ENCODE data around the gene SNX11.

SNX11 gene

DNA sequence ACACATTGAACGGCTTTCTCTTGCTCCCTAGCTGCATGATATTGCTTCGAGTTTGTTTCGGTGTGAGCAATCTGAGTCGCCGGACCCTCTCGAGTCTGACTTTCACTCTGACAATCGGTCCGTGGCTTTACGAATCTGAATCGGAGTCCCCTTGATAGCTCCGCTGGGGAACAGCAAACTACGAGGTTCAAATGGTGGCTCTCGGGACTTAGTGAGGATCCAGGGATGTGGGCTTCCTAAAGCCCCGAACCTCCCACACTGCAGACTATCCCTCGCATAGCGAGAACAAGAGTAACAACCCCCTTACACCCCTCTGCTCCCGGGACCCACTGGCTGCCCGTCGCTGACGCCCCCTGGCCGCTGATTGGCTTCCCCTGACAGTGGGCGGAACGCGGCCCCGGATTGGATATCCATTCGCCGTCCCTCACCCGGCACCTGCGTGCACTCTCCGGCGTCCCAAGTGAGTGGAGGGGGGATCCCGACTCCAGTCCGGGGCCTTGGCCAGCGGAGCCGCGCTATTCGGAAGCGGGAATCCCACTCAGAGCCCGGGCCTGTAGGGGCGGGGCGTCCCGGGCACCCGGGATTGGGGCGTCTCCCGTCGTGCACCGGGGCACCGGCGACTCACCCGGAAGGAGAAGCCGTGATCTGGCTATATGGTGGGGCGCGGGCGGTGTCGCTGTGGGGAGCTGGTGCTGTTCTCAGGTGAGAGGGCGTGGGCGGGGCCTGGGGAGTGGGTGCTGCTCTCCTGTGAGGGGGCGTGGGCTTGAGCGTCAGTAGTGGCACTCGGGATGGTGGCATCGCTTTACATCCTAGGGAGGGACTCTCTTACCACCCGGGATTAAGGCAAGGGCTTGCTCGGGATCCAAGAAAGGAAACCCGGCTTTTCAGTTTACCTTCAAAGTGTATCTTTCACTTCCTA lies at the start of gene SNX11 (continued):
- TF ChIP-seq ZEB2 (tag by site-specific recombination; IDR thresholded peaks at IDR 0.05) (peak; percentile 94), REST (tag by site-specific recombination; IDR thresholded peaks at IDR 0.05) (no peak), ZSCAN16 (tag by site-specific recombination; IDR thresholded peaks at IDR 0.05) (no peak), ZNF146 (tag by site-specific recombination; IDR thresholded peaks at IDR 0.05) (no peak), ZNF830 (tag by site-specific recombination; IDR thresholded peaks at IDR 0.05; ENCODE audit: low read depth) (no peak), ZNF488 (tag by site-specific recombination; IDR thresholded peaks at IDR 0.05) (no peak), ZNF341 (tag by site-specific recombination; IDR thresholded peaks at IDR 0.05; ENCODE audit: low read depth) (peak; percentile 80), HOXC10 (CRISPR knock-in tag; IDR thresholded peaks at IDR 0.05) (no peak), ZBTB49 (tag by site-specific recombination; IDR thresholded peaks at IDR 0.05; ENCODE audit: low read depth) (no peak), ZNF132 (tag by site-specific recombination; IDR thresholded peaks at IDR 0.05; ENCODE audit: borderline replicate concordance) (no peak), ZNF513 (tag by site-specific recombination; IDR thresholded peaks at IDR 0.05) (no peak; the same call in 1 of the 2 replicates), ZFP41 (tag by site-specific recombination; IDR thresholded peaks at IDR 0.05; ENCODE audit: borderline replicate concordance) (no peak), ZNF423 (tag by site-specific recombination; IDR thresholded peaks at IDR 0.05) (peak; percentile 40; the same call in 1 of the 2 replicates), ZNF837 (tag by site-specific recombination; IDR thresholded peaks at IDR 0.05) (no peak), ZNF843 (tag by site-specific recombination; IDR thresholded peaks at IDR 0.05) (no peak), ZNF133 (tag by site-specific recombination; IDR thresholded peaks at IDR 0.05) (no peak), ZNF112 (tag by site-specific recombination; IDR thresholded peaks at IDR 0.05) (no peak), ZNF791 (tag by site-specific recombination; IDR thresholded peaks at IDR 0.05) (no peak), GFI1B (tag by site-specific recombination; IDR thresholded peaks at IDR 0.05) (no peak), OVOL3 (tag by site-specific recombination; IDR thresholded peaks at IDR 0.05) (no peak), ZBTB1 (tag by site-specific recombination; IDR thresholded peaks at IDR 0.05) (no peak), ZNF629 (tag by site-specific recombination; IDR thresholded peaks at IDR 0.05) (peak; percentile 58; the same call in 1 of the 2 replicates), ZNF510 (tag by site-specific recombination; IDR thresholded peaks at IDR 0.05; ENCODE audit: insufficient replicate concordance) (no peak), ZNF426 (tag by site-specific recombination; IDR thresholded peaks at IDR 0.05) (no peak)
- TF ChIP-seq, protein P1, sequence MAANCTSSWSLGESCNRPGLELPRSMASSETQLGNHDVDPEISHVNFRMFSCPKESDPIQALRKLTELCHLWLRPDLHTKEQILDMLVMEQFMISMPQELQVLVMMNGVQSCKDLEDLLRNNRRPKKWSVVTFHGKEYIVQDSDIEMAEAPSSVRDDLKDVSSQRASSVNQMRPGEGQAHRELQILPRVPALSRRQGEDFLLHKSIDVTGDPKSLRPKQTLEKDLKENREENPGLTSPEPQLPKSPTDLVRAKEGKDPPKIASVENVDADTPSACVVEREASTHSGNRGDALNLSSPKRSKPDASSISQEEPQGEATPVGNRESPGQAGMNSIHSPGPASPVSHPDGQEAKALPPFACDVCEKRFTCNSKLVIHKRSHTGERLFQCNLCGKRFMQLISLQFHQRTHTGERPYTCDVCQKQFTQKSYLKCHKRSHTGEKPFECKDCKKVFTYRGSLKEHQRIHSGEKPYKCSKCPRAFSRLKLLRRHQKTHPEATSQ (tag by site-specific recombination; IDR thresholded peaks at IDR 0.05) = no peak
- TF ChIP-seq, protein P2, sequence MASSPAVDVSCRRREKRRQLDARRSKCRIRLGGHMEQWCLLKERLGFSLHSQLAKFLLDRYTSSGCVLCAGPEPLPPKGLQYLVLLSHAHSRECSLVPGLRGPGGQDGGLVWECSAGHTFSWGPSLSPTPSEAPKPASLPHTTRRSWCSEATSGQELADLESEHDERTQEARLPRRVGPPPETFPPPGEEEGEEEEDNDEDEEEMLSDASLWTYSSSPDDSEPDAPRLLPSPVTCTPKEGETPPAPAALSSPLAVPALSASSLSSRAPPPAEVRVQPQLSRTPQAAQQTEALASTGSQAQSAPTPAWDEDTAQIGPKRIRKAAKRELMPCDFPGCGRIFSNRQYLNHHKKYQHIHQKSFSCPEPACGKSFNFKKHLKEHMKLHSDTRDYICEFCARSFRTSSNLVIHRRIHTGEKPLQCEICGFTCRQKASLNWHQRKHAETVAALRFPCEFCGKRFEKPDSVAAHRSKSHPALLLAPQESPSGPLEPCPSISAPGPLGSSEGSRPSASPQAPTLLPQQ (tag by site-specific recombination; IDR thresholded peaks at IDR 0.05) = peak; percentile 94
- TF ChIP-seq, protein P3, sequence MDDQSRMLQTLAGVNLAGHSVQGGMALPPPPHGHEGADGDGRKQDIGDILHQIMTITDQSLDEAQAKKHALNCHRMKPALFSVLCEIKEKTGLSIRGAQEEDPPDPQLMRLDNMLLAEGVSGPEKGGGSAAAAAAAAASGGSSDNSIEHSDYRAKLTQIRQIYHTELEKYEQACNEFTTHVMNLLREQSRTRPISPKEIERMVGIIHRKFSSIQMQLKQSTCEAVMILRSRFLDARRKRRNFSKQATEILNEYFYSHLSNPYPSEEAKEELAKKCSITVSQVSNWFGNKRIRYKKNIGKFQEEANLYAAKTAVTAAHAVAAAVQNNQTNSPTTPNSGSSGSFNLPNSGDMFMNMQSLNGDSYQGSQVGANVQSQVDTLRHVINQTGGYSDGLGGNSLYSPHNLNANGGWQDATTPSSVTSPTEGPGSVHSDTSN (CRISPR knock-in tag; IDR thresholded peaks at IDR 0.05) = no peak; the same call in 1 of the 2 replicates
